NCI-H2107 (cell line): ENCODE data around the gene APOH.

ENCODE experiments used
- DNase-seq: peaks from one replicate; lab custom pipeline; 2025; lab: John Stamatoyannopoulos, UW

Gene APOH

GRCh38 chr17:66191593-66192377 is 37.4 kb downstream of the APOH start, which contains the start of gene CEP112:
CEP112 (minus strand) TSS chr17:66192133.
- peak; percentile 66 for DNase-seq

GRCh38 chr17:66190738-66191592 is 38.2 kb downstream of the APOH start:
- DNase-seq = no peak

- no peak for DNase-seq
Measured at GRCh38 chr17:66187718-66188117, 41.5 kb downstream of the APOH start.

GRCh38 chr17:66185862-66186261 is 43.4 kb downstream of the APOH start:
- DNase-seq = no peak

GRCh38 chr17:66184392-66184791 is 44.8 kb downstream of the APOH start:
- DNase-seq = no peak

GRCh38 chr17:66183529-66183928 is 45.7 kb downstream of the APOH start:
- no peak for DNase-seq

- no peak for DNase-seq
Measured at GRCh38 chr17:66178642-66179041, 50.6 kb downstream of the APOH start.

- peak; percentile 52 for DNase-seq
Measured at GRCh38 chr17:66177048-66177447, 52.2 kb downstream of the APOH start.

GRCh38 chr17:66175892-66176291 is 53.3 kb downstream of the APOH start:
- DNase-seq = no peak

- DNase-seq = no peak
Measured at GRCh38 chr17:66172691-66173223, 56.5 kb downstream of the APOH start.

GRCh38 chr17:66172144-66172543 is 57.1 kb downstream of the APOH start:
- DNase-seq = no peak

GRCh38 chr17:66171692-66172091 is 57.5 kb downstream of the APOH start:
- DNase-seq = no peak

GRCh38 chr17:66171172-66171571 is 58.0 kb downstream of the APOH start:
- no peak for DNase-seq

- DNase-seq = no peak
Measured at GRCh38 chr17:66169839-66170238, 59.4 kb downstream of the APOH start.

GRCh38 chr17:66167189-66167815 is 61.9 kb downstream of the APOH start:
- no peak for DNase-seq

GRCh38 chr17:66165537-66166123 is 63.6 kb downstream of the APOH start:
- no peak for DNase-seq
